HG03432 (cell line): ENCODE data around the gene PILRA.
"Not testable (repeated sequence)": the region's sequence is repeated elsewhere in the genome, so short reads cannot be mapped to it uniquely, and the experiment has no call there.

Source experiments
- ATAC-seq: cut with Tn5 transposase; IDR thresholded peaks from one replicate; pipeline ENCODE4 v1.9.1; 2021; ENCODE audit warnings: mild to moderate bottlenecking, moderate library complexity; ENCODE audit not compliant: unreplicated experiment

The PILRA gene

GRCh38 chr7:100376066-100376465 lies 2.8 kb downstream of the PILRA start:
- ATAC-seq: no peak

DNA sequence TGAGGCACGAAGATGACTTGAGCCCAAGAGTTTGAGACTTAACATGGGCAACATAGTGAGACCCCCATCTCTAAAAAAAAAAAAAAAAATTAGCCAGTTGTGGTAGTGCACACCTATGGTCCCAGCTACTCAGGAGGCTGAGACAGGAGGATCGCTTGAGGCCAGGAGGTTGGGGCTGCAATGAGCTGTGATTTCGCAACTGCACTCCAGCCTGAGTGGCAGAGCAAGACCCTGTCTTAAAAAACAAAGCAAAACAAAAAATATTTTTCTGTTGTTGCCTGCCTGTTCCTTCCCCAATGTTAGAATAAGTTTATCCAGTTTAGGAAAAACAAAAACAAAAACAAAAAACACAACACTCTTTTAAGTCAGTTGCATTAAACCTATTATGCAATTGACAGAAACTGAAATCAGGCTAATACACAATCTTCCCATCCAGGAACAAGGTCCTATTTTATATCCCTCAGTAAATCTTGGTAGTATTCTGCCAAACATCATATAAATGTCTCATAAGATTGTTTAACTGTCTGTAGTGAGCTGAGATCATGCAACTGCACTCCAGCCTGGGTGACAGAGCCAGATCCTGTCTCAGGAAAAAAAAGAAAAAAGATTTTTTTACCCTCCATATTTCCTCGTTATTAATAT lies 4.9 kb downstream of the PILRA start:
- ATAC-seq: no peak

DNA sequence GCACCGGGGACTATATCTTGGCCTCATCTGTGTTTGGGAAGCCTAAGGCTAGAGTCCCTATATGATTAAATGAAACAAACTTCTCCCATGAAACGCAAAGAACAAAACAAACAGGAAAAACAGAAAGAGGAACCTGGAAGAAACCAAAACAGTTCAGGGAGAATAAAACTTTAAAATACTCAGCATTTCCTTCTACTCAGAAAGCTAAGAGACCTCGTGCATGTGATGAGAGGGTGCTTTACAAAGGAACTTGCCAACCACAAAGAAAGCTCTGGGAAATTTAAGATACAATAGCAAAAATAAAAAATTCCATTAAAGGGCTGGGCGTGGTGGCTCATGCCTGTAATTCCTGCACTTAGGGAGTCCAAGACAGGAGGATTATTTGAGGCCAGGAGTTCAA lies 6.9 kb downstream of the PILRA start:
- no peak for ATAC-seq

GRCh38 chr7:100381531-100382233 lies 8.4 kb downstream of the PILRA start:
- ATAC-seq: not testable (repeated sequence)

- not testable (repeated sequence) for ATAC-seq
Observed at GRCh38 chr7:100382234-100382853, 9.1 kb downstream of the PILRA start.

- no peak for ATAC-seq
Observed at GRCh38 chr7:100384628-100385294, 11.5 kb downstream of the PILRA start.

DNA sequence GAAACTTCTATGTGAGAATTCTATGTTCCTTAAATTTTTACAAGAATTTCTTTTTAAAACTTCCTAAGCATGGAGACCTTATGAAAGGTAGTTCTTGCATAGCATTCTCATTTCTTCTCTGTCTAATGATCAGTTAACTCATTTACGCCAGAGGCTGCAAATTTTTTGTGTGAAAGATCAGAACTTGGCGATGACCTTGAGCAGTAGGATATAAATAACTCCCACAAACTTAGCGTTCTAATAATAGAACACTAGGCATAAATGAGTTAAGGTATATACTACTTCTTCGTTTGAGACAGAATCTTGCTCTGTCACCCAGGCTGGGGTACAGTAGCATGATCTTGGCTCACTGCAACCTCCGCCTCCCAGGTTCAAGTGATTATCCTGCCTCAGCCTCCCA lies 13.7 kb downstream of the PILRA start:
- no peak for ATAC-seq

DNA sequence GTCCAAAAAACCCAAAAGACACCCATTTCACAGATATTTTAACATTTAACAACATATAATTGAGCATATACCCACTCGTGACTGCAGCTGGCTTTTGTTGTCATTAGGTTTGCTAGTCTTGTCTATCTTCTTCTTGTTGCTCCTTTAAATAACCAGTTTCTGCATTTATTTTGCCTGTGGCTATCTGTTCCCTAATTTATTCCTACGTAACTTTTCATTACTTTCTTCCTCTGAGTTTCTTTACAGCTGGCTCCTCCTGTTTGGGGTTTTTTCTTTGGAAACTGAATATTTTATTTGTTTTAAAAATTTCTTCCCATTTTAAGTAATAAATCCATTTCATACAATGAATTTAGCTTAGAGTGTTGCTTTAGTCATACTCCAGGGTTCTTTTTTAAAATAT lies 14.4 kb downstream of the PILRA start:
- ATAC-seq: no peak

GRCh38 chr7:100389437-100390088 lies 16.3 kb downstream of the PILRA start:
- ATAC-seq: no peak

DNA sequence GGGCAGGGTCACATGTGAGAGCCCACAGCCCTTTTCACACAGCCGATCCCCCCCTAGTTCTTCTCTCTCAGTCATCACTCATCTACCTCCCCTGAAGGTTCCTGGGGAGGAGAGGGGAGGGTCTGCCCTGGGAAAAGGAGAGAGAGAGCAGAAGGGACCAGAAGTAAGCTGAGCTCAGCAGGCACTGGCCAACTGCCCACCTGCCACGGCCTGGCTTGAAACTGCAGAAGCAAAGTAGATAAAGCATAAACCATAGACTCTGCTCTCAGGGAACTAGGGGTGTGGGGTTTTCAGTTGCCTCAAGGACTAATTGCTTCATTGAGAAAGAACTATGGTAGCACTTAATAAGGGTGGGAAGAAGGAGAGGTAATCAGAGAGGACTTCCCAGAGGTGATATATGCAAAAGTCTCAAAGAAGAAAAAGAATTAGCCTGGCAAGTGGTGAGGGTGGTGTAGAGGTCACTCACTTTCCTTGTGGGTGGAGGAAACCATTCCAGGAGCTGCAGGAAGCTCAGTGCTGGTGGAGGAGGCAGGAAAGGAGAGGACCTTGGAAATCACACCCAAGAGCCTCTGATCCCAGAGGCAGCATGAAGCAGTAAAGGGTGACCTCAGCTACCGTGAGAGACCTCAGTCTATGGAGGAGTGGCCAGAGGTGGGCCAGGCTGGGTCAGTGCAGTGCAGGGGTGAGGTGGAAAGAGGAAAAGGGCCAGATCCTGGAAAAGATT lies 17.2 kb downstream of the PILRA start:
- no peak for ATAC-seq

DNA sequence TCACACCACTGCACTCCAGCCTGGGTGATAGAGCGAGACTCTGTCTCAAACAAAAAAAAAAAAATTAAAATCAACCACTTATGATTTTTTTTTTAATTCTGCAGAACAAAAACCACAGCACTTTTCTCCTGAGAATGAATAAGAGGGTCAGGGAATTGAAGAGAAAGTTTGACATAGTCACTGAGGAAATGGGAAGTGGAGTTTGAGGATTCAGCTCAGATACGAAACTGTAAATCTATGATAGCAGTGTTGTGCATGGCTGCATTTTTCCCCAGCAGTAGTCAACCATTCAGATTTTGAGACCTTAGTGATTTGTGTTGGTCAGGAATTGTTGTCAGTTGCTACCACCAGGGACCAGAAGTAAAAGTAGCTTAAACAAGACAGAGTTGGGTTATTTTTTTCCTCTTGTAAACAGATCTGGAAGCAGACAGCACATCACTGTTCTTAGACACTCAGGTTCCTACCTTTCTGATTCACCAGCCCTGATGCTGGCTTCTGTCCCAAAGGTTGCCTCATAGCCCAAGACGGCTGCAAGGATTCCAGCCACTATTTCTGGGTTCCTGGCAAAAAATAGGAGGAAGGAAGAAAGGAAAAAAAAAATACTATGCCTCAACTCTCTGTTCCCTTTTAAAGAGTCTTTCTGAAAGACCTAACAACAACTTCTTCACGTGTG lies 20.1 kb downstream of the PILRA start:
- ATAC-seq: no peak

GRCh38 chr7:100394077-100394476 lies 20.8 kb downstream of the PILRA start:
- ATAC-seq: no peak

- peak; percentile 93 for ATAC-seq
Observed at GRCh38 chr7:100396421-100396982, 23.2 kb downstream of the PILRA start.

DNA sequence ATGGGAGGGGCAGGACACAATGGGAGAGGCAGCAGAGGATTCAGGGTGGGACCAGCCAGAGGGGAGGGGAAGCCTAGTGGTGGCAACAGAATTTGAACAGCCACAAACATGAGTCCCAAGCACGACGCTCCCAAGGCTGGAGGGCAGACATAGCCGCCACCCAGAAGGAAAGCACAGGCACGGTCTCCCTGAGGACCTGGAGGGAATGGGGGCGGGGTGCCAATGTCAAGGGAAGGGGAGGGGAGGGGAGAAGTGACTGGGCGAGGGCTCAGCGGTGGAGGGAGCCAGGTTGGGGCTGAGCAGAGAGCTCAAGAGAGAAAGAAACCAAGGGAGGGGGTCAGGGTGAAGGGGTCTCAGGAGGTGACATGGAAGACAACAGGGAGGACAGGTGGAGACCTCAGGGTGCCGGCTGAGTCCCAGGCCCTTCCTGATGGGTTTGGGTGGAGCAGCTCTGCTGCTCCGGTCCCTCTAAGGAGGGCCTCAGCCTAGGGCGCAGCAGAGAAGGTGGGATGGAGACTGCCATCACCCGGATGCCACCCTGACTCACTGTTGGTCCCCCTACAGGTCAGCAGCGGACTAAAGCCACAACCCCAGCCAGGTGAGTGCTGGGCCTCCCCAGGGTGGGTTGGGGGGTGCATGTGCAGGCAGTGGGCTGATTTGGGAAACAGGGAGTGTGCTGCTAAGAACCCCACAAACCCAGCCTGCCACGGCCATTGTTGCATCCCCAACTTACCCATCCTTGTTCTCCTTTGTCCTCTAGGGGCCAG lies 24.2 kb downstream of the PILRA start:
- no peak for ATAC-seq

- ATAC-seq: no peak
Observed at GRCh38 chr7:100398239-100398638, 25.0 kb downstream of the PILRA start.

DNA sequence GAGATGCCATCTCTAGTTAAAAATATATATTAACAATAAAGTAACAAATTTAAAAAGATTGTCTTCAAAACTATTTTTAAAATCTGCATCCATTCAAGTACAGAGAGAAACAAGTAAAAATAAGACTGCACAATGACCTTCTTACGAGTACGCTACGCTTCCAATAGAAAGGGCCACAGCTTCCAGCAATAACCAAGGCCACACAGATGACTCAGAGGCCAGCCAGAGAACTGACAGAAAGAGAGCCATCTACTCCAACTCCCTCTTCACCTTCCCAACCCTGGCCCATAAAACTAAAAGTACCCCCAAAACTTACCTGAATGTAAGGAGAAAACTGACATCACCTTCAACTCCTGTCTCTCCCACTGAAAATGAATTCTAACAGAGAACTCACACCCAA lies 26.8 kb downstream of the PILRA start:
- ATAC-seq: no peak

GRCh38 chr7:100400656-100401055 lies 27.4 kb downstream of the PILRA start:
- no peak for ATAC-seq

DNA sequence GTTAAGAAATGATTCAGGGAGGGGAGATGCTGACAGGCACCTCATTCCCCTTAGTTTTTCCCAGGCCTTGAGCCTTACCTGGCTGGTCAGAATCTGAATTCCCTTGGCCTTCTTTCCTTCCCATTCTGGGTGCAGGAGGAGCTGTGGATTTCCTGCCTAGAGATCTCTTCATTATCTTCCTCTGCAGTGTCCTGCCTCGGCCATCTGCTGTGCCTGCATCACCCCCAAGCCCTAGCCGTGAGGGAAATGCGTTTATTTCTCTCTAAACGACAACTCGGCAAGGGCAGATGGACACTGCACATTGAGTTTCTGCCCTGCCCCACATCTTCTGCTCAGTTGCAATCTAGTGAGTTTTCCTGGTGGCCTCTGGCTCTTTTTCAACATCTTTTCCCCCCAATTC lies 28.5 kb downstream of the PILRA start:
- ATAC-seq: no peak

GRCh38 chr7:100402241-100402640 lies 29.0 kb downstream of the PILRA start:
- no peak for ATAC-seq
